ENCODE results near the gene COQ10B.
"Not testable (repeated sequence)": the region's sequence is repeated elsewhere in the genome, so short reads cannot be mapped to it uniquely, and the experiment has no call there.

COQ10B gene

GRCh38 chr2:197453123-197453913 lies at the start of gene COQ10B:
Gene COQ10B (plus strand): TSS chr2:197453552. CDS start chr2:197453561, 9 bp downstream.
- DNase-seq = peak; percentile 92

DNA sequence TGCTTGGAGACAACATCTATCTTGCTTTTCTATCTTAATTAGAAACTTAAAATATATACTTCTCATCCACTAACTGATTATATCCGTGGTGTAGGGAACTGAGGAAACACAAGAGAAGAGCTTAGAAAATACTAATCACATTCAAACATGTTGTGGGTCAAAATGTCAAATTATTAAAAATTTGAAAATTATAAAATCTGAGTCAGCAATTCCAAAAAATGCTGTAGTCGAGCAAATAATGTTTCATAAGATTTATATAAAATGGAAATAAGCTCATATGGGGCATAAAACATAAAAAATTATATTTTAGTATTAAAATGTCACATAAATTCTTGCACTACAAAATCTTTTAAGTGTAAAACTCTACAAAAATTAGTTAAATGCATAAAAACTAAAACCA lies 47.8 kb upstream of the COQ10B start:
- DNase-seq = no peak

DNA sequence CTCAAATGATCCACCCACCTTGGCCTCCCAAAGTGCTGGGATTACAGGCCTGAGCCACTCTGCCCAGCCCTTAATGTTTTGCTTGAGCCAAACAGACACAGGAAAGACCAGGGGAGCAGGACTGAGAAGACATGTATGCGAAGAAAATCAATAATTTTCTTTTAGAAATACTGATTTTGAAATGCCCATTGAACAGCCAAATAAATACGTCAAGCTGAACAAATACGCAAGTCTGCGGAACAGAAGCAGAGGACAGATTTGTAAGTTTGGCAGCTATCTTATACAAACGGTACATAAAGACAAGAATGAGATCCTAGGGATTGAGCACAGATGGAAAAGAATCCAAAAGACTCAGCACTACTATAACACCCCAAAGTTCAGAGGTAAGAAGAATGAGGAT lies 39.3 kb upstream of the COQ10B start:
- no peak for DNase-seq

DNA sequence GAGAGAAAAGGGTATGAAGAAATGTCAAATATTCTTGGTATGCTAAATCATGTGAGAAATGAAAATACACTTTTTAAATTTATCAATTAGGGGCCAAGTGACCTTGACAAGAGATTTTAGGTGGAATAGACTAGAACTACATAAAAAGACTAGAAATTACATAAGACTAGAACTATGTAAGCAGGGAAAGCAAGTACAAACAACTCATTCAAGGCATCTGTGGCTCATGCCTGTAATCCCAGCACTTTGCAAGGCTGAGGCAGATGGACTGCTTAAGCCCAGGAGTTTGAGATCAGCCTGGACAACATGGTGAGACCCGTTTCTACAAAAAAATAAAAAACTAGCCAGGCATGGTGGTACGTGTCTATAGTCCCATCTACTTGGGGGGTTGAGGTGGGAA lies 38.8 kb upstream of the COQ10B start:
- DNase-seq = no peak

- DNase-seq = no peak
Observed at GRCh38 chr2:197416268-197416667, 37.1 kb upstream of the COQ10B start.

- no peak for DNase-seq
Observed at GRCh38 chr2:197419438-197419837, 33.9 kb upstream of the COQ10B start.

DNA sequence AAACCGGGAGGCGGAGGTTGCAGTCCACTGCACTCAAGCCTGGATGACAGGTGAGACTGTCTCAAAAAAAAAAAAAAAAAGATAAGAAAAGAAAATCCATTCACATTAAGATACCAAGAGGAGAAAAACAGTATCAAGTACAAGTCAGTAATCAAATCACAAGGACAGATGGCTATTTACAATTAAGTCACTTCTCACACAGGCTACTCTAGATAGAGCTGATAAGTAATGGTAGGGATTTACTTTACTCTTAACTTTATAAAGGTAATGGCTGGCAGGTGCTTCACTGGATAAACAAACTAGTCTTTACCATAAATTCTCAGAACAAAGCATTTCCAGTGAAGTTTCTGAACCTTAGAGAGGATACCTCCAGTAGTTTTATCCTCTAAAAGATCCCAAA lies 30.0 kb upstream of the COQ10B start:
- DNase-seq = no peak

GRCh38 chr2:197425550-197425949 lies 27.8 kb upstream of the COQ10B start:
- no peak for DNase-seq

- DNase-seq = no peak
Observed at GRCh38 chr2:197426723-197427603, 26.4 kb upstream of the COQ10B start.

GRCh38 chr2:197427986-197428385 lies 25.4 kb upstream of the COQ10B start:
- no peak for DNase-seq

DNA sequence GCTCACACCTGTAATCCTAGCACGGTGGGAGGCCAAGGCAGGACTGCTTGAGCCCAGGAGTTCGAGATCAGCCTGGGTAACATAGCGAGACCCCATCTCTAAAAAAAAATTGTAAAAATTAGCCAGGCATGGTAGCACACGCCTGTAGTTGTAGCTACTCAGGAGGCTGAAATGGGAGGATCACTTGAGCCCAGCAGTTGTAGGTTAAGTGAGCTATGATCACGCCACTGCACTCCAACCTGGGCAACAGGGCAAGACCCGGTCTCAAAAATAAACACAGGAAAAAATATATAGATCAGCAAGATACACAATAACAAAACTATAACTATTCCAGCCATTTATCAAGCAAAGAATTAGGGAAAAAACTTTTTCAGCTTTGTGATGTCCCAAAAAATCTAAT lies 21.5 kb upstream of the COQ10B start:
- no peak for DNase-seq

DNA sequence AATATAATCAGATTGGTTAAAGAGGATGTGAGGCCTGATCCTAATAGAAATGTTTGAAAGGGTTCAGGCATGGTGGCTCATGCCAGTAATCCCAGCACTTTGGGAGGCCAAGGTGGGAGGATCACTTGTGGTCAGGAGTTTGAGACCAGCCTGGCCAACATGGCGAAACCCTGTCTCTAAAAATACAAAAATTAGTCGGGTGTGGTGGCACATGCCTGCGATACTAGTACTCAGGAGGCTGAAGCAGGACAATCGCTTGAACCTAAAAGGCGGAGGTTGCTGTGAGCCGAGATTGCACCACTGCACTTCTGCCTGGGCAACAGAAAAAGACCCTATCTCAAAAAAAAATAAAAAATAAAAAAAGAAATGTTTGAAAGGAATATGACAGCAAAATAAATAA lies 20.8 kb upstream of the COQ10B start:
- DNase-seq = not testable (repeated sequence)

- no peak for DNase-seq
Observed at GRCh38 chr2:197433780-197434438, 19.4 kb upstream of the COQ10B start.

- DNase-seq = peak; percentile 98
Observed at GRCh38 chr2:197434541-197435513, 18.5 kb upstream of the COQ10B start, which contains the start of gene SF3B1. Gene SF3B1 (minus strand): TSS chr2:197435028. CDS start chr2:197434999, 29 bp downstream.

- DNase-seq = no peak
Observed at GRCh38 chr2:197435598-197436420, 17.5 kb upstream of the COQ10B start.

DNA sequence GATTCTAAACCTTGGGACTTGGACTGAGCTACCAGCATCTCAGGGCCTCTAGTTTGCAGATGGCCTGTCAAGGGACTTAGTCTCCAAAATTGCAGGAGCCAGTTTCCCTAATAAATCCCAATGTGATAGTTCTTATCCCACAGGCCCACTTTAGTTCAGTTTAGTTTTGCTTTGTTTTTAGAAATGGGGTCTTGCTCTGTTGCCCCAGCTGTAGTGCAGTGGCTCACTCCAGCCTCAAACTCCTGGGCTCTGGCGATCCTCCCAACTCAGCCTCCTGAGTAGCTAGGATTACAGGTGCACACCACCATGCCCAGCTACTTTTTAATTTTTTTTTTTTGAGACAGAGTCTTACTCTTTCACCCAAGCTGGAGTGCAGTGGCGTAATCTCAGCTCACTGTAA lies 16.0 kb upstream of the COQ10B start:
- DNase-seq = no peak

DNA sequence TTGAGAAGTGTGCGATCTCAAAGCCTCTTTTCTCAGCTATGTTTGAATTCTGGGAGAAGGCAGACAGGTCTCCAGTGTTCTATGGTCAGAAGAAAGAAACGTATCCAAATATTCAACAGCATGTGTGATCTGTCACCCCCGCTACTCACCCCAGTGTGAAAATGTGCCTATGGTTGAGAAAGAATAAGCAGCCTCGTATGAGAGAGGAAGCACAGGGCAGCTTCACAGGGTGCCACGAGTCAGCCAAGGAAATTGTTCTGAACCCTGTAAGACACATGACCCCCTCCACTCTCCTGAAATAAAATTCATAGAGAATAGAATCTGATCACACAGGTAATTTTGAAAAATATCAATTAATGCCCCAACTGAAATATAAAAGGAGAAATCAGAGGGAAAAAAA lies 10.5 kb upstream of the COQ10B start:
- DNase-seq = no peak

GRCh38 chr2:197445746-197446145 lies 7.6 kb upstream of the COQ10B start:
- DNase-seq = no peak

- no peak for DNase-seq
Observed at GRCh38 chr2:197446844-197447243, 6.5 kb upstream of the COQ10B start.

DNA sequence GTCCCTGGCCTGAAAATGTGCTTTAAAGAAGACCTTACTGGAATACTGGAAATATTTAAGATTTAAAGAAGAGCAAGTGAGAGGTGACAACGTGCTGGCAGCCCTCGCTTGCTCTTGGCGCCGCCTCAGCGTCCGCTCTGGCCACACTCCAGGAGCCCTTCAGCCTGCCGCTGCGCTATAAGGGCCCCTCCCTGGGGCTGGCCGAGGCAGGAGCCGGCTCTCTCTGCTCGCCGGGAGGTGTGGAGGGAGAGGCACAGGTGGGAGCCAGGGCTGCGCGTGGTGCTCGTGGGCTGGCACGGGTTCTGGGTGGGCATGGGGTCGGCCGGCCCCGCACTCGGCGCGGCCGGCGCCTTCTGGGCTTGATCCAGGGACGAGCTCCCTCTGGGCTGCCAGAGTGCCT lies 2.9 kb upstream of the COQ10B start:
- no peak for DNase-seq

DNA sequence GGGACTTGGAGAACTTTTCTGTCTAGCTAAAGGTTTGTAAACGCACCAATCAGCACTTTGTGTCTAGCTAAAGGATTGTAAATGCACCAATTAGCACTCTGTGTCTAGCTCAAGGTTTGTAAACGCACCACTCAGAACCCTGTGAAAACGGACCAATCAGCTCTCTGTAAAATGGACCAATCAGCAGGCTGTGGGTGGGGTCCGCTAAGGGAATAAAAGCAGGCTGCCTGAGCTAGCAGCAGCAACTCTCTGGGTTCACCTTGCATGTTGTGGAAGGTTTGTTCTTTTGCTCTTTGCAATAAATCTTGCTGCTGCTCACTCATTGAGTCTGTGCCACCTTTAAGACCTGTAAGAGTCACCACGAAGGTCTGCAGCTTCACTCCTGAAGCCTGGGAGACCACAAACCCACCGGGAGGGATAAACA lies 2.4 kb upstream of the COQ10B start:
- DNase-seq = not testable (repeated sequence)

Measured in activated T-cell treated with anti-CD3 and anti-CD28 coated beads for 4 hours (primary cell).